Gastrocnemius medialis (tissue), 4 donors: ENCODE results near the gene ATPAF2. TPM values are rescaled to one million over a fixed set of nuclear protein-coding genes. Genes with fewer than 3 reads are reported as not detected.

Source experiments
- ATAC-seq, 2 donors: fragments of 150-250 bp; one replicate each; pipeline ENCODE4 v1.9.1; 2016
- DNase-seq, 2 donors: peaks; one replicate each; pipeline ENCODE4 v3.0.0-alpha.2; 2019
- H3K27ac ChIP-seq, 4 donors: fragments of 200-600 bp; sonication (generic); 1 replicate in 1 of 4; 2 replicates in 3 of 4; pipeline ENCODE4 v1.5.1; 2016 to 2018; ENCODE audit warnings: mild to moderate bottlenecking in 2 of 4, moderate library complexity in 1 of 4
- H3K27me3 ChIP-seq, 3 donors: fragments of 200-600 bp; sonication (generic) in 2 of 3; 1 replicate in 1 of 3; 2 replicates in 2 of 3; pipeline versions ENCODE4 v1.5.1 to v1.6.0; 2016 to 2019; ENCODE audit warnings: mild to moderate bottlenecking in 1 of 3, moderate library complexity in 1 of 3
- H3K36me3 ChIP-seq, 2 donors: fragments of 200-600 bp; sonication (generic) in 1 of 2; one replicate each; pipeline ENCODE4 v1.5.1; 2017 to 2018
- H3K4me1 ChIP-seq, 2 donors: fragments of 200-600 bp; sonication (generic) in 1 of 2; one replicate each; pipeline ENCODE4 v1.5.1; 2016 to 2017; ENCODE audit warnings: mild to moderate bottlenecking in 2 of 2
- H3K4me3 ChIP-seq, 4 donors: fragments of 200-600 bp; sonication (generic) in 3 of 4; 1 replicate in 1 of 4; 2 replicates in 3 of 4; pipeline ENCODE4 v1.5.1; 2016 to 2019; ENCODE audit warnings: mild to moderate bottlenecking in 2 of 4
- H3K9me3 ChIP-seq, 3 donors: fragments of 200-600 bp; sonication (generic) in 2 of 3; 1 replicate in 1 of 3; 2 replicates in 2 of 3; pipeline ENCODE4 v1.5.1; 2016 to 2019
- POLR2A ChIP-seq, 2 donors: fragments of 450-650 bp; IDR thresholded peaks; one replicate each; pipeline ENCODE4 v1.6.1; 2017; ENCODE audit warnings: antibody characterized with exemption in 2 of 2, mild to moderate bottlenecking in 2 of 2, moderate library complexity in 2 of 2
- in situ Hi-C, 4 donors: fragments of 200-750 bp; cut with MboI; loops; one replicate each; pipeline versions ENCODE4 v1.15.0 to v1.8.0; 2017; ENCODE audit warnings: low sequenced_read_pairs in 4 of 4
- intact Hi-C: fragments of 100-400 bp; cut with DNase I; formaldehyde crosslinking; loops from one replicate; pipeline ENCODE4 v1.15.1; 2023; ENCODE audit warnings: low total_unique reads
- total RNA-seq, 4 donors: library from RNA; depleted of rRNA; stranded (reverse); fragments of >200 nt; gene quantifications; one replicate each; pipeline versions ENCODE4 v1.1.0 to v1.2.3, GENCODE V29; 2016
- TF ChIP-seq, protein P1 (sequence below), 5 experiments: fragments of 450-650 bp in 3 of 5; fragments of 200-600 bp in 2 of 5; sonication (generic) in 2 of 5; IDR thresholded peaks in 4 of 5; conservative IDR thresholded peaks in 1 of 5; 1 replicate in 4 of 5; 2 replicates in 1 of 5; pipeline ENCODE4 v1.5.1; 2016 to 2019; ENCODE audit warnings: antibody characterized with exemption in 5 of 5, mild to moderate bottlenecking in 3 of 5, moderate library complexity in 3 of 5

ATPAF2 gene
- total RNA-seq, 4 donors from 2014 or later, result 12.6 to 19.9 (median 16.2) TPM

DNA sequence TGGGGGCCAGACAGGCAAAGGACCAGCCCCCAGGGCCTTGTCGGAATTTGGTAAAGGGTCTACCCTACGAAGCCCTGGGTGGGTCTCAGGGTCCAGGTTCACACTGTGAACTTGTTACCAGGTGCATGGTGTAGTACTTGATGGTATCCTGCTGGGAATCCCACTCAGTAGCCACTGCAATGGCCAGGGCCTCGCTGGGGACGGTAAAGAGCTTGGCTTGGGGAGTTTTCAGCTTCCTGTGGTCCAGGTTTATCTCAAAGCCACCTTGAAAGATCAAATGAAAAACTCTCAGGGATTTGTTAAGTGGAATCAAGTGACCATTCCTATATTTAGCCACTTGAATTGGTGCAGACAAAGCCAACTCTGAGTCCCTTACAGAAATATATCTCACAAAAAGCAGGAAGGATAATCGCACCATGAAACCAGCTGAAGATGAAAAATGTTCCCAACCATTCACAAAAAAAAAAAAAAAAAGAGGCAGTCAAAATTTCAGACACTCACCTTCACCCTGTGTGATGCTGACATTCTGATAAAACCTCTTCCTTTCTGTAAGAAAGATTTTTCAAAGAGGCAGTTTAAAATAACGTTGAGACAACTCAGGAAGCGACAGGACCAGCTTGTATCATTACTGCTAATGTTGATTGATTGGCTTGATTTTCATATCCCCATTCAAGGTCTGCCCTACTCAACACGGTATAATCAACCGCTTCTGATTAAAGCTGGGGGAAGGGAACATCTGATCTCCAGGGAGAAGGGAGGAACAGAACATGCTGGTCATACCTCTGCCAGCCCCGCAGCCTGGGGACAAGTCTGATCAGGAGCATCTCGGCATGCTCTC, 10.6 kb downstream of the ATPAF2 start:
- Histone ChIP-seq H3K36me3 (no peaks in the 10 kb centered on the region), H3K4me3 (no peak overlapping the region), H3K4me1 (peaks cover 30 to 45% of the 10 kb centered on the region in 2 donors), H3K27ac (peak overlapping the region; percentile 73 to 86 (median 80)), H3K27me3 (no peaks in the 10 kb centered on the region), H3K9me3 (no peaks in the 10 kb centered on the region)
- intact Hi-C loops (no loop called here), in situ Hi-C loops (loop anchor here (25.0 kb wide), 2 partner anchors 91 to 141 kb away; no protein-coding TSS in a partner anchor)
- no peak for DNase-seq
- TF ChIP-seq, protein P1, sequence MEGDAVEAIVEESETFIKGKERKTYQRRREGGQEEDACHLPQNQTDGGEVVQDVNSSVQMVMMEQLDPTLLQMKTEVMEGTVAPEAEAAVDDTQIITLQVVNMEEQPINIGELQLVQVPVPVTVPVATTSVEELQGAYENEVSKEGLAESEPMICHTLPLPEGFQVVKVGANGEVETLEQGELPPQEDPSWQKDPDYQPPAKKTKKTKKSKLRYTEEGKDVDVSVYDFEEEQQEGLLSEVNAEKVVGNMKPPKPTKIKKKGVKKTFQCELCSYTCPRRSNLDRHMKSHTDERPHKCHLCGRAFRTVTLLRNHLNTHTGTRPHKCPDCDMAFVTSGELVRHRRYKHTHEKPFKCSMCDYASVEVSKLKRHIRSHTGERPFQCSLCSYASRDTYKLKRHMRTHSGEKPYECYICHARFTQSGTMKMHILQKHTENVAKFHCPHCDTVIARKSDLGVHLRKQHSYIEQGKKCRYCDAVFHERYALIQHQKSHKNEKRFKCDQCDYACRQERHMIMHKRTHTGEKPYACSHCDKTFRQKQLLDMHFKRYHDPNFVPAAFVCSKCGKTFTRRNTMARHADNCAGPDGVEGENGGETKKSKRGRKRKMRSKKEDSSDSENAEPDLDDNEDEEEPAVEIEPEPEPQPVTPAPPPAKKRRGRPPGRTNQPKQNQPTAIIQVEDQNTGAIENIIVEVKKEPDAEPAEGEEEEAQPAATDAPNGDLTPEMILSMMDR (IDR thresholded peaks at IDR 0.05 in 4 of 5, conservative IDR thresholded peaks at IDR 0.05 in 1 of 5), result no peak
- no peak for TF ChIP-seq POLR2A (IDR thresholded peaks at IDR 0.05)
- peak; percentile 50 to 60 for ATAC-seq

DNA sequence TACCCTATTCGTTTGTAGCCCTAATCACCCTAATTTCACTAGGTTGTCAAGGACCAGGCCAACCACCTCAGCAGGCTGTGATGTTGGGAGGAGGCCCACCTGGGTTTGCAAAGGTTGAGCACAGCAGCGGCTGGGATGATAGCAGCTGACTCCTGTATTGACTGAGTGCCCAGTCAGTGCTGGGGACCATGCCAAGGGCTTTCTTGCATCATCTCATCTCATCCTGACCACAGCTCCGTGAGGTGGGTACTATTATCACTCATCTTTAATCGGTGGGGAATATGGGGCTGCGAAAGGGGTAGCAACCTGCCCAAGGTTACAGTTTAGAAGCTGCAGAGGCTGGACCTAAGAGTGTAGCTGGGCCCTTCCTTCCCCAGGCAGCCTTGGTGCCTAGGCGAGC, 11.7 kb downstream of the ATPAF2 start:
- no peak overlapping the region for H3K4me3 ChIP-seq
- ATAC-seq (peak; percentile 89 to 94), DNase-seq (peak; percentile 68 to 89)
- no peaks in the 10 kb centered on the region for H3K36me3 ChIP-seq
- in situ Hi-C loops, result loop anchor here (25.0 kb wide), 2 partner anchors 90 to 140 kb away; no protein-coding TSS in a partner anchor
- peak overlapping the region; percentile 73 to 86 (median 80) for H3K27ac ChIP-seq
- no peaks in the 10 kb centered on the region for H3K27me3 ChIP-seq
- intact Hi-C loops, result no loop called here
- no peak for TF ChIP-seq POLR2A (IDR thresholded peaks at IDR 0.05)
- TF ChIP-seq, protein P1 (IDR thresholded peaks at IDR 0.05 in 4 of 5, conservative IDR thresholded peaks at IDR 0.05 in 1 of 5), result no peak
- H3K9me3 ChIP-seq, result no peaks in the 10 kb centered on the region
- H3K4me1 ChIP-seq, result peaks cover 19 to 36% of the 10 kb centered on the region in 2 donors

DNA sequence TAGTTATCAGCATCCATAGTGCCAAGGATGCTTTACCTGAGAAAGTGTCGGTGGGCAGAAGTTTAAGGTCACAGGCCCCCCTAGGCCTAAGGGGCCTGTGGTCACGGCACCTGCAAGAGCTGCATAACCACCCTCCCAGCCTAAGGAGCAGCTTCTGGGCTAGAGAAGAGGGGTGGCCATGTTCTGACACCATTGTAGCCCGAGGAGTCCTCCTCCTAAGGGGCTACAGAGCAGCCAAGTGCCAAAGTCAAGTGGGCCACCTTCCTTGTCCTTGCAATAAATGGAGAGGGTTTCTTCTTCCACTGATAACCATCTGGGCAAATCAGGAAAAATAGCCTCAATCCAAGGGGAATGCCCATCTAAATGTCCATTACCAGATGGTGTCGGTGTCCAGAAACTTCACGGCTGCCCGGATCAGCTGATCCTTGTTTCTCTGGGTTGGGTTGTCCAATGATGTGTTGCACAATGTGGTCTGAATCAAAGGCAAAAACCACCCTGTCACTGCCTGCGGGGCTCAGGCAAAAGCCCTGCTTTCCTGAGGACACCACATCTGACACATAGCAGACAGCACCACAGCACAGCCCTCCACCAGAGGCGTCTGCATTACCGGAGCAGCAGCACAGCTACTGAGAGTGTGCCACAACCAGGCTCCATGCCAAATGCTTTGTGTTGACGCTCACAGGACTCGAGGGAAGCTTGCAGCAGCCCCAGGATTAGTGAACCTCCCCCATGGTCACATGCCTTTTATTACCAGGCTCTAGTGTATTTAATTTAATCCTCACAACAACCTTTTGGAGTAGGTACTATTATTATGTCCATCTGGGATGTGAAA, 12.8 kb downstream of the ATPAF2 start:
- intact Hi-C loops (no loop called here), in situ Hi-C loops (loop anchor here (25.0 kb wide), 2 partner anchors 89 to 139 kb away; no protein-coding TSS in a partner anchor)
- Histone ChIP-seq H3K36me3 (peaks cover 0 to 2% of the 10 kb centered on the region in 2 donors), H3K4me3 (no peak overlapping the region), H3K27me3 (no peaks in the 10 kb centered on the region), H3K4me1 (peaks cover 18 to 35% of the 10 kb centered on the region in 2 donors), H3K9me3 (no peaks in the 10 kb centered on the region), H3K27ac (peak overlapping the region; percentile 73 to 86 (median 80))
- TF ChIP-seq, protein P1 (IDR thresholded peaks at IDR 0.05 in 4 of 5, conservative IDR thresholded peaks at IDR 0.05 in 1 of 5), result no peak
- peak; percentile 24 to 32 for DNase-seq
- ATAC-seq, result peak; percentile 13

DNA sequence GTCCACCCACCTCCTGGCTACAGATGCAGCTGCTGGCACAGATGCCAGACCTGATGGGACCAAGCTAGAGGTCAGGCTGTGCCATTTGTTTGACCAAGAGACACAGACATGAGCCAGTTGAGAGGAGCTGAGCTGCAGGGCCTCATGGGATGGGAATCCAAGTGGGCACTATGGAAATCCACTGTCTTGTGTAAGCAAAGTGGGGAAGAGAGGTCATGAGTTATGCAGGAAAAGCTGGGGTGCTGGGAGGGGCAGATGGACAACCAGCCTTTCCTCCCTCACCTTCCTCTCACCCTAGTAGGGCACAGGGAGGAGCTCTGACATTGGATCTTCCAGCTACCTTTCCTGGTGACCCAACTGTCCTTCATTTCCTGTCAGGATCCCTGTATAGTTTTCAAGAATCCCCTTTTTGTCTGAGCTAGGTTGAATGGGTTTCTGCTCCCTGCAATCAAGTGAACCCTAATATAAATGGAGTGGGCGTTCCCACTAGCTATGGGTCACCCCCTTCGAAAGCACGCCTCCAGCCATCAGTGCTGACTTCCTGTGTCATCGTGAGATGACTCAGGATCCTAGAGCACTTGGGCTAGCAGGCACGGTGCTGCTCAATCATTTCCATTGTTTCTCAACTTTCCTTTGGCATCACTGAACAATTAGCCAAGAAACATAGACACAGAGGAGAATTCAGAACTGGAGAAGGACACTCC, 13.6 kb downstream of the ATPAF2 start:
- peaks cover 0 to 2% of the 10 kb centered on the region in 2 donors for H3K36me3 ChIP-seq

More for the DNA sequence above, 13.6 kb downstream of the ATPAF2 start:
- intact Hi-C loops, result no loop called here
- no peak overlapping the region for H3K4me3 ChIP-seq
- peak overlapping the region in 1 of 4 donors; percentile 86 for H3K27ac ChIP-seq
- in situ Hi-C loops, result loop anchor here (25.0 kb wide), 2 partner anchors 88 to 138 kb away; no protein-coding TSS in a partner anchor
- no peak for DNase-seq
- H3K9me3 ChIP-seq, result no peaks in the 10 kb centered on the region
- H3K4me1 ChIP-seq, result peaks cover 18 to 41% of the 10 kb centered on the region in 2 donors
- no peaks in the 10 kb centered on the region for H3K27me3 ChIP-seq
- no peak for ATAC-seq
- no peak for TF ChIP-seq POLR2A (IDR thresholded peaks at IDR 0.05)
- TF ChIP-seq, protein P1 (IDR thresholded peaks at IDR 0.05 in 4 of 5, conservative IDR thresholded peaks at IDR 0.05 in 1 of 5), result no peak
